ENCODE data around the gene TYW1.
"Not testable (repeated sequence)": the region's sequence is repeated elsewhere in the genome, so short reads cannot be mapped to it uniquely, and the experiment has no call there.

TYW1 gene

GRCh38 chr7:67135617-67136486, 139.2 kb downstream of the TYW1 start:
- not testable (repeated sequence) for DNase-seq

- not testable (repeated sequence) for DNase-seq
These were observed 140.9 kb downstream of the TYW1 start for GRCh38 chr7:67137489-67137888.

GRCh38 chr7:67139876-67140275, 143.2 kb downstream of the TYW1 start:
- DNase-seq = not testable (repeated sequence)

- not testable (repeated sequence) for DNase-seq
These were observed 144.4 kb downstream of the TYW1 start for GRCh38 chr7:67141001-67141400.

- DNase-seq = not testable (repeated sequence)
These were observed 146.6 kb downstream of the TYW1 start for GRCh38 chr7:67143091-67143786.

GRCh38 chr7:67145581-67146193, 149.1 kb downstream of the TYW1 start:
- not testable (repeated sequence) for DNase-seq

- not testable (repeated sequence) for DNase-seq
These were observed 152.5 kb downstream of the TYW1 start for GRCh38 chr7:67149131-67149530.

GRCh38 chr7:67154374-67154773, 157.7 kb downstream of the TYW1 start:
- DNase-seq = not testable (repeated sequence)

GRCh38 chr7:67156064-67156463, 159.4 kb downstream of the TYW1 start:
- not testable (repeated sequence) for DNase-seq

- DNase-seq = not testable (repeated sequence)
These were observed 166.7 kb downstream of the TYW1 start for GRCh38 chr7:67163285-67163684.

GRCh38 chr7:67171151-67171550, 174.5 kb downstream of the TYW1 start:
- DNase-seq = not testable (repeated sequence)

- DNase-seq = not testable (repeated sequence)
These were observed 180.1 kb downstream of the TYW1 start for GRCh38 chr7:67176730-67177129.

GRCh38 chr7:67178915-67179688, 182.5 kb downstream of the TYW1 start:
- DNase-seq = not testable (repeated sequence)

GRCh38 chr7:67182956-67183750, 186.5 kb downstream of the TYW1 start:
- not testable (repeated sequence) for DNase-seq

GRCh38 chr7:67184912-67185659, 188.5 kb downstream of the TYW1 start:
- not testable (repeated sequence) for DNase-seq

- DNase-seq = not testable (repeated sequence)
These were observed 189.1 kb downstream of the TYW1 start for GRCh38 chr7:67185660-67186129.

- DNase-seq = not testable (repeated sequence)
These were observed 192.5 kb downstream of the TYW1 start for GRCh38 chr7:67189160-67189559.

- not testable (repeated sequence) for DNase-seq
These were observed 193.3 kb downstream of the TYW1 start for GRCh38 chr7:67189801-67190465.

- DNase-seq = not testable (repeated sequence)
These were observed 194.5 kb downstream of the TYW1 start for GRCh38 chr7:67191002-67191720.
